Measurements from ENCODE around the gene SNX7.

Gene SNX7

GRCh38 chr1:98709906-98710305 lies 48.4 kb downstream of the SNX7 start:
- TF ChIP-seq GLIS3 (CRISPR knock-in tag; IDR thresholded peaks at IDR 0.05) (no peak), CSDC2 (CRISPR knock-in tag; IDR thresholded peaks at IDR 0.05) (no peak), ZNF70 (CRISPR knock-in tag; IDR thresholded peaks at IDR 0.05) (no peak), TOX (CRISPR knock-in tag; IDR thresholded peaks at IDR 0.05; ENCODE audit: borderline replicate concordance) (no peak), ZFP30 (CRISPR knock-in tag; IDR thresholded peaks at IDR 0.05) (no peak), SNAI2 (CRISPR knock-in tag; IDR thresholded peaks at IDR 0.05) (no peak), ZNF565 (CRISPR knock-in tag; conservative IDR thresholded peaks at IDR 0.05; ENCODE audit: low read depth) (no peak), ZFP3 (CRISPR knock-in tag; IDR thresholded peaks at IDR 0.05) (no peak), ISL1 (CRISPR knock-in tag; IDR thresholded peaks at IDR 0.05) (no peak), PATZ1 (CRISPR knock-in tag; IDR thresholded peaks at IDR 0.05; ENCODE audit: borderline replicate concordance) (no peak), BACH2 (CRISPR knock-in tag; IDR thresholded peaks at IDR 0.05; ENCODE audit: borderline replicate concordance) (no peak), CREB5 (CRISPR knock-in tag; IDR thresholded peaks at IDR 0.05; ENCODE audit: low read depth) (no peak), ZNF8 (CRISPR knock-in tag; IDR thresholded peaks at IDR 0.05) (no peak), TCF4 (CRISPR knock-in tag; IDR thresholded peaks at IDR 0.05; ENCODE audit: borderline replicate concordance) (no peak), PPARA (CRISPR knock-in tag; IDR thresholded peaks at IDR 0.05; ENCODE audit: borderline replicate concordance) (no peak), CSRNP3 (CRISPR knock-in tag; IDR thresholded peaks at IDR 0.05) (no peak)
- no peak for ATAC-seq

- no peak for ATAC-seq
- TF ChIP-seq CSDC2 (CRISPR knock-in tag; IDR thresholded peaks at IDR 0.05) (no peak), GLIS3 (CRISPR knock-in tag; IDR thresholded peaks at IDR 0.05) (no peak), PATZ1 (CRISPR knock-in tag; IDR thresholded peaks at IDR 0.05; ENCODE audit: borderline replicate concordance) (no peak), CREB5 (CRISPR knock-in tag; IDR thresholded peaks at IDR 0.05; ENCODE audit: low read depth) (no peak), ARNTL (CRISPR knock-in tag; IDR thresholded peaks at IDR 0.05; ENCODE audit: borderline replicate concordance, low read depth) (no peak), RARB (CRISPR knock-in tag; IDR thresholded peaks at IDR 0.05) (no peak), CSRNP3 (CRISPR knock-in tag; IDR thresholded peaks at IDR 0.05) (no peak), SNAI2 (CRISPR knock-in tag; IDR thresholded peaks at IDR 0.05) (no peak), ZC3H10 (CRISPR knock-in tag; IDR thresholded peaks at IDR 0.05) (no peak), ZFP3 (CRISPR knock-in tag; IDR thresholded peaks at IDR 0.05) (no peak), ISL1 (CRISPR knock-in tag; IDR thresholded peaks at IDR 0.05) (no peak), TCF4 (CRISPR knock-in tag; IDR thresholded peaks at IDR 0.05; ENCODE audit: borderline replicate concordance) (no peak), BACH2 (CRISPR knock-in tag; IDR thresholded peaks at IDR 0.05; ENCODE audit: borderline replicate concordance) (no peak), PPARA (CRISPR knock-in tag; IDR thresholded peaks at IDR 0.05; ENCODE audit: borderline replicate concordance) (no peak), ZNF70 (CRISPR knock-in tag; IDR thresholded peaks at IDR 0.05) (no peak), ZNF565 (CRISPR knock-in tag; conservative IDR thresholded peaks at IDR 0.05; ENCODE audit: low read depth) (no peak), TOX (CRISPR knock-in tag; IDR thresholded peaks at IDR 0.05; ENCODE audit: borderline replicate concordance) (no peak)
Observed at GRCh38 chr1:98723574-98723973, 62.1 kb downstream of the SNX7 start.
